HL-60/S4 treated with phorbol 12-myristate 13-acetate at 8.2 ng/mL for 4 days and 3 days (cell line): ENCODE data around the gene KIAA0753.

Source experiments
- in situ Hi-C: fragments of 300-500 bp; cut with MboI; formaldehyde crosslinking; loops from 2 replicates; pipeline ENCODE4 v1.15.0; 2022; ENCODE audit warnings: low sequenced_read_pairs

KIAA0753 gene

DNA sequence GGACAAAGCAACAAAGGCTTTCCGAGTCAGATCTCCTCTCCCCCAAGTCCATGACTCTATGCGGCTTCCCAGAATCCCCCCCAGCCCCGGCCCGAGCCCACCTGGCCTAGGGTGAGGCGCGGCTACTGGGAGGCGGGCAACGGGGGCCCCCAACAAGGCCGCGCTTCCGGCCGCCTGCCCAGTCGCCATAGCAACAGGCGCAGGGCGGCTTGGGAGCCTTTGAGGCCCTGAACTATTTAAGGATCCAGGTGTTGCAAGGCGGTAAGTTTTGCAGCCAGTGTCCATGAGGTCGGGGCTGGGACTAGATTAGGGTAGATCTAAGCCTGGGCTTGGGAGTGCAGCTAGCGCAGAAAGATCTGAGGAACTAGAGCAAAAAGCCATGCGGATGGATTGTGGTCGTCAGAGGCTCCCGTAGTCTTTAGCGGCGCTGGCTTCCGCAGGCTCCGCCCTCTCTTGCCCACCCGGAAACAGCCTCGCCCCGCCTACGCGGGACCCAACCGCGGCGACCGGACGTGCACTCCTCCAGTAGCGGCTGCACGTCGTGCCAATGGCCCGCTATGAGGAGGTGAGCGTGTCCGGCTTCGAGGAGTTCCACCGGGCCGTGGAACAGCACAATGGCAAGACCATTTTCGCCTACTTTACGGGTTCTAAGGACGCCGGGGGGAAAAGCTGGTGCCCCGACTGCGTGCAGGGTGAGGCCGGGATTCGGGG, at the start of gene KIAA0753, which contains the start of gene TXNDC17:
Gene KIAA0753 (minus strand): TSS at position 176 of the 711 bp plus-strand sequence. CDS start 5,608 bp downstream, outside the sequence.
Gene TXNDC17 (plus strand): TSS at position 525 of the 711 bp plus-strand sequence. CDS start 23 bp downstream, at position 548.
- in situ Hi-C loops: no loop called here

DNA sequence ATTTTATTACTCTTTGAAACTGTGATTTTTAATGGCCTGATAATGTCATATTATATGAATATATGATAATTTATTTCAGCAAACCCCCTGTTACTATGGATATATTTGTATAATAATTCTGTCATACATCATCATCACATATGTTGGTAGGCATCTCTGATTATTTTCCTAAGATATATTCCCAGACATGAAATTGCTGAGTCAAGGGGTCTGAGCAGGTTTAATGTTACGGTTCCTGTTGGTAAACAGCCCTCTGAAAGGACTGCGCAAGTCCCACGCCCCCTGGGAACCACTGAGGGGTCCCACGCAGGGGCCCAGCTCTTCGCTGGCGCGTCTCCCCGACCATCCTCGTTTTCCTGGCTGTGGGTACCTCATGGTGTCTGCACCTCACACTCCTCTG, 48.4 kb upstream of the KIAA0753 start:
- in situ Hi-C loops: no loop called here

- in situ Hi-C loops: no loop called here
Observed at GRCh38 chr17:6686026-6686425, 45.5 kb upstream of the KIAA0753 start.

DNA sequence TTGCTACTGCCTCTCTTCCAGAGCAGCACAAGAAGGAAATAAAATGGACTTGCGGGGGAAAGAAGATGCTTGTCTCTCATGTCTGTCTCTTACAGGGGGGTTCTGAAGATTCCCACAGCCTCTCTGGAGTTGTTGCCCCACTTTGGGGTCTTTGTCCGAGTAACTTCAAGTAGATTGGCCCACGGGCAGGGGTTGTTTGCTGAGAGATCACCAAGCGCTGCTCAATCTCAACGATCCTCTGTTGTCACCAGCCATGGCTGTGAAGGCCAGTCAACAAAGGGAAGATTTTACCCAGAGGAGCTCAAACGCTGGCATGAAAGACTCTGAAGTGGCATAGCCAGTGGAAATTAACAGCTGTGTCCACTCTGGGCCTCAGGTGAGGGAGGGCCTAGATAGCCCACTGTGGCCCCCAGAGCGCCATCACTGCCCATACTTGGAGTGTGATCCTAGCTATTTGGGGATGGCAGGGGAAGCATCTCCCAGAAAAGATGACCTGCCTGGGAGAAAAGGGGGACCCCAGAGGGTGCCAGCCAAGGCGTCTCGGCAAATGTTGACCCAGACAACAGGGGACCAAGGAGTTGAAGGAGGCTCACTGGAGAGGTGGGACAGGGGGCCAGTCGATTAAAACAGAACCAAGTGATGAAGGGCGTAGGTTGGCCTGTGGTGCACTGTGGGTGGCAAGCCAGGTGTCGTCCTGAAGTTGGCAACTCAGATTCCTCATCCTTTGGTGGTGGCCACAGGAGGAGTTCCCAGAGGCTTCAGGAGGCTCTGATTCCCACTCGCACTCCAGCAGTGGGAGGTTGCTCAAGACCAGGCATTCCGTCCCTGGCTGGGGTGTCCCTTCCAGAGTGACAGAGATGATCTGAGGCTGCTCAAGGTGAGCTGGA, 44.6 kb upstream of the KIAA0753 start:
- in situ Hi-C loops: no loop called here

- in situ Hi-C loops: no loop called here
Observed at GRCh38 chr17:6684460-6684783, 43.9 kb upstream of the KIAA0753 start.

- in situ Hi-C loops: no loop called here
Observed at GRCh38 chr17:6683730-6684459, 43.4 kb upstream of the KIAA0753 start.

DNA sequence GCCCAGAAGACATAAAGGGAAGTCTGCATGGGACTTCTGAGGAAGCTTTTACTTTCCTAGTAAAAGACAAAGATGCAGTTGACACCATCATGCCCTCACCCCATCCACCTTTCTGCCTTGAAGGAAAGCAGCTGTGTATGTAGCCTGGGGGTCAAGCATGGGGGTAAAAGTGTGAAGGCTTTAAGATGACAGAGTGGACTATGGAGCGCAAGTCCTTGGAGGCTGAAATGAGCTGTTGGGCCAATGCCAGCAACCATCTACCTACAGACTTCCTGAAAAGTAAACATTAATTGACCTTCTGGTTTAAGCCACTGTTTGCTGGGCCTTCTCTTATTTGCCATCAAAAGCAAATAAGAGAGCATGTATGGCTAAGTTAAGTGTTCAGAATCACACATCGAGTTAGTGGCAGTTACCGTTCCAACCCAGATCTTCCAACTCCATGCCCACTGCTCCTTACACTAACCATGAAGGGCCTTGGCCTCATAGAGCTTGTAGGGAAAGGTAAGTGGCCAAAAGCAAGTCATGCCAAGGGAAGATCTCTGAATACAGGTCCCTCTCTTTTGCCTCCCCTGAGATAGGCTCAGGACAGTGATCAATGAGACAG, 42.7 kb upstream of the KIAA0753 start:
- in situ Hi-C loops: no loop called here

- in situ Hi-C loops: no loop called here
Observed at GRCh38 chr17:6682339-6682738, 41.8 kb upstream of the KIAA0753 start.

GRCh38 chr17:6681671-6682070, 41.2 kb upstream of the KIAA0753 start:
- in situ Hi-C loops: no loop called here

GRCh38 chr17:6681176-6681575, 40.7 kb upstream of the KIAA0753 start:
- in situ Hi-C loops: no loop called here

- in situ Hi-C loops: no loop called here
Observed at GRCh38 chr17:6679241-6679640, 38.7 kb upstream of the KIAA0753 start.

DNA sequence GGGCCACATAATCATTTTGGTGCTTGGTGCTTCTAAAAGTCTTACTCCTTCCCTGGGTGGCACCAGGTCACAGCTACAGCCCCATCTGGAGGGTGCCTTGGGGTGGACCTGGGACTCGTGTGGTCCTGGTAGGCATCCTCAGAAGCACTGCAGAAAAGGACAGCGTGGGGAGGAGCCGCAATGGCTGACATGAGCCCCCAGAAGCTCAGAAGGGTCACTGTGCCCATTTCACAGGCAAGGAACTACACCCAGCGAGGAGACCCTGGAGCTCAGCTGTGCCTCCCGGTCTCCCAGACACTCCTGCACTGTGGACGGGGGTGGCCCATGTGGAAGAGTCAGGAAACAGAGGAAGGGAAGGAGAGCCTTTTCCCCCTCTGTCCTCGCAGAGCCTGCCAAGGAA, 37.4 kb upstream of the KIAA0753 start:
- in situ Hi-C loops: no loop called here

GRCh38 chr17:6677158-6677831, 36.8 kb upstream of the KIAA0753 start:
- in situ Hi-C loops: no loop called here

DNA sequence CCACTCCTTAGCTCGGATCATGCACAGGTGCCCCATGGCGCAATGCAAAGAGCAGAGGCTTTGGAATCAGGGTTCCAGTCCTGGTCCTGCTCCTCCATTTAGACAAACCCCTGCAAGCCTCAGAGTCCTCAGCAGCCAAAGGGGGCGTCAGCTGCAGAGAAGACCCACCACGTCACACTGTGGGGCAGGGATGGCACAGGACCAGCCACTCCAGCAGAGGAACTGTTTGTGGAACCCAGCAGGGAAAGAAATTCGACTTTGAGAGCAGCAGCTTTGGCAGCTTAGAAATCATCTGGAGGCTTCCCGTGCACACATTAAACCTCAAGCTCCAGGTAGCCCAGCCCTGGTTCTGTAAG, 36.3 kb upstream of the KIAA0753 start:
- in situ Hi-C loops: no loop called here

GRCh38 chr17:6675201-6675825, 34.8 kb upstream of the KIAA0753 start:
- in situ Hi-C loops: no loop called here

DNA sequence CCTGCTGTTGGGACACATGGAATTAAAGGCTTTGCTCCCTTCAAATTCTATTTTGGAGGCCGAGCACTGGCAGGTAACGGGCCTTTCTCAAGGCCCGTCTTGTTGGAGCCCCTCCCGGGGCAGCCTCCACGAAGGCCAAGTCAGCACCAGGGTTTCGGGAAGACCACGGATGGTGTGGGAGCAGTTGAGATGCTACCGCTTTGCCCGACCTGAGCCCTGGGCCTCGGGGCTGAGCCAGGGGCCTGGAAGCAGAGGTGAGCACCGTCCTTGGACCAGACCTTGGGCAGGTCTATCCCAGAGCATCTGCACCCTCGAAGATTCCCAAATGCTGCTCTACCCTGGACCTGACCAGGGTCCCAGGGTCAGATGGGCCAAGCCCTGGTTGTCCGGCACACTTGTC, 34.1 kb upstream of the KIAA0753 start:
- in situ Hi-C loops: loop anchor here (25.0 kb wide), 1 partner anchor 338 kb away; the partner anchor contains the start of genes BCL6B and RNASEK

GRCh38 chr17:6671431-6671830, 30.9 kb upstream of the KIAA0753 start:
- in situ Hi-C loops: loop anchor here (25.0 kb wide), 1 partner anchor 341 kb away; the partner anchor contains the start of genes BCL6B and RNASEK

- in situ Hi-C loops: loop anchor here (25.0 kb wide), 1 partner anchor 341 kb away; the partner anchor contains the start of genes BCL6B and RNASEK
Observed at GRCh38 chr17:6670999-6671398, 30.5 kb upstream of the KIAA0753 start.

DNA sequence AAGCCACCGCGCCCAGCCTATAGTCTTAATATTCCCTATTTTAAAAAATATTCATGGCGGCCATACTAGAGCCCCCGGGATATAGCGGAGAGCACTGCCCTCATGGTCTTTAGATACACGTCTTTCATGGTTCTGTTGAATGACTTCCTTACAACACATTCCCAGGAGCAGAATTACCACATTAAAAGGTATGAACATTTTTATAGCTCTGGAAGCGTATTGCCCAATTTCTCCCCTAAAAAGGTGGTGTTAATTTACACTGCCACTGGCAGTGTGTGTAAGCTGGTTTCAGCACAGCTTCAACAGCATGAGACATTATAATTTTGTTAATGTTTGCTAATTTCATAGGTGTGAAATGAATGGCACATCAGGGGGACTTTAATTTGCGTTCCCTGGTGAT, 30.1 kb upstream of the KIAA0753 start:
- in situ Hi-C loops: loop anchor here (25.0 kb wide), 1 partner anchor 342 kb away; the partner anchor contains the start of genes BCL6B and RNASEK
